Sigmoid colon (tissue), 3 donors: ENCODE measurements around the gene PRDM16.

ENCODE experiments used
- CTCF ChIP-seq, 4 experiments: fragments of 450-650 bp in 3 of 4; fragments of 200-600 bp in 1 of 4; IDR thresholded peaks; one replicate each; pipeline ENCODE4 v1.5.1; 2016 to 2019; ENCODE audit warnings: antibody characterized with exemption in 4 of 4, mild to moderate bottlenecking in 3 of 4, moderate library complexity in 2 of 4
- POLR2A ChIP-seq, 2 donors: fragments of 450-650 bp; IDR thresholded peaks; one replicate each; pipeline ENCODE4 v1.6.1; 2016; ENCODE audit warnings: antibody characterized with exemption in 2 of 2, mild to moderate bottlenecking in 2 of 2, moderate library complexity in 2 of 2

- TF ChIP-seq CTCF (IDR thresholded peaks at IDR 0.05) (no peak), POLR2A (IDR thresholded peaks at IDR 0.05) (no peak)
Observed at GRCh38 chr1:3456449-3456963, 387.5 kb downstream of the PRDM16 start.
